Activated T-cell treated with anti-CD3 and anti-CD28 coated beads, Interleukin-2, amount 50 U/mL, for 48 hours (primary cell): Measurements from ENCODE around the gene ALG13.

Experiments used
- DNase-seq, 2 experiments: peaks; one replicate each; pipeline ENCODE4 v3.0.0-alpha.2; 2020

ALG13 gene

DNA sequence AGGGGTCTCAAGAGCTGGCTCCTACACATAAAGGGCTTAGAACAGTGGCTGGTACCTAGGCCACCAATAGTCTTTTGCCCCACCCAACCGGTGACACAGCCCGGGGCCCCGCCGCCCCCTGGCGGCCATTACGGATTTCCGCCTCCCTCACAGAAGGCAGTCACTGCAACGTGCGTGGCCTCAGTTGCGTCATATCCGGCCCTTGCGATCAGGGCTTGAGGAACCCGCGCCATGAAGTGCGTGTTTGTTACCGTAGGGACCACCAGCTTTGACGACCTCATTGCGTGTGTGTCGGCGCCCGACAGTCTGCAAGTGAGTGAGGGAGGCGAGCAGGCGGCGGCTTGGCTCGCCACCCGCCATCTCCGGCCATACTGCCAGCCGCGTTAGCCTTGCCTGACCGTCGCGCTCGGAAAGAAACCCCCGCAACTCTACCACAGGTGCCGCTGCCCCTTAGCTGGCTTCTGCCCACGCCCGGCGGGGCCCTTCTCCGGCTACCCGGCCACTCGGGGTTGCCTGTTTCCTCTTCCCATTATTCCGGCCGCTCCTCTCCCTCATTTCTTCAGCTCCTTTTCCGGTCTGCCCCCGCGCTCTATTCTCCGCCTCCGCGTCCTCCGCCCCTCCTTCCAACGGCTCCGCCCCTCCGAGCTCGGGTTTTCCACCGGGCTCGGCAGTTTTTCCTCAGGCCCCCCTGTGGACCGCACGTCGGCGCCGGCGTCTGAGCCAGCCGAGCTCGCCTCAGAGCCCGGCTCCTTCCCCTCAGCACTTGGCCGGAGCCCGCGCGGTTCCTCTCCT is at the start of gene ALG13:
Gene ALG13 (plus strand): TSS at position 183 of the 792 bp plus-strand sequence. CDS start 49 bp downstream, at position 232.
- DNase-seq = peak; percentile 87 to 90

DNA sequence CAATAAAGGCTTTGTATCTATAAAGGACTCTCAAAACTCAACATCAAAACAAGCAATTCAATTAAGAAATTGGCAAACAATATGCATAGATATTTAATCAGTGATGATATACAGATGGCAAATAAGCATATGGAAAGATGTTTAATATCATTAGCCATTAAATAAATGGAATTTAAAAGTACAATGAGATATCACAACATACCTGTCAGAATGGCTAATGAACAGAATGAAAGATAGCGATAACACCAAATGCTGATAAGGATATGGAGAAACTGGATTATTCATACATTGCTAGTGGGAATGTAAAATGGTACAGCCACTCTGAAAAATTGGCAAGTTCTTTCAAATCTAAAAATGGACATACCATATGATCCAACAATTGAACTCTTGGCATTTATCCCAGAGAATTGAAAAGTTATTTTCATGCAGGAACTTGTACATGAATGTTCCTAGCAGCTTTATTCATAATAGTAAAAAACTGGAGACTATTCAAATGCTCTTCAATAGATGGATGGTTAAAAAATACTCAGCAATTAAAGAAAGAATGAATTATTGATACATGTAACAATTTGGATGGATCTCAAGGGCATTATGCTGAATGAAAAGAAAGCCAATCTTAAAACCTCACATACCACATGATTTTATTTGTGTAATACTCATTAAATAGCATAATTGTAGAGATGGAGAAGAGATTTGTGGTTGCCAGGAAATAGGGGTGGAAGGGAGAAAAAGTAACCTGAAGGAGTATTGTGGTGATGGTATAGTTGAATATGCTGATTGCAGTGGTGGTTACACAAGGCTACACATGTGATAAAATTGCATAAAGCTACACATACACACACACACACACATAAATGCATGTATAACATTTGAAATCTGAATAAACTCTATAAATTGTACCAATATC is 45.9 kb upstream of the ALG13 start:
- no peak for DNase-seq

DNA sequence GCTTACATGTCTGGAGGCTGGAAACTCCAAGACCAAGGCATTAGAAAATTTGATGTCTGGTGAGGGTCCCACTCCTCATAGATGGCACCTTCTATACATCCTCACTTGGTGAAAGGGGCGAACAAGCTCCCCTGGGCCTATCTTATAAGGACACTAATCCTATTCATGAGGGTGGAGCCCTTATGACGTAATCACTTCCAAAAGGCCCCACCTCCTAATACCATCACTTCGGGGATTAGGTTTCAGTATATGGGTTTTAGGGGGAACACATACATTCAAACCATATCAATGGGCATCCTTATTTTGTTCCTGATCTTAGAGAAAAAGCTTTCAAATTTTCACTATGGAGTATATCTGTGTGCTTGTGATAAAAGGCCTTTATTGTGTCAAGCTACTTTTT is 39.0 kb upstream of the ALG13 start:
- DNase-seq = no peak

DNA sequence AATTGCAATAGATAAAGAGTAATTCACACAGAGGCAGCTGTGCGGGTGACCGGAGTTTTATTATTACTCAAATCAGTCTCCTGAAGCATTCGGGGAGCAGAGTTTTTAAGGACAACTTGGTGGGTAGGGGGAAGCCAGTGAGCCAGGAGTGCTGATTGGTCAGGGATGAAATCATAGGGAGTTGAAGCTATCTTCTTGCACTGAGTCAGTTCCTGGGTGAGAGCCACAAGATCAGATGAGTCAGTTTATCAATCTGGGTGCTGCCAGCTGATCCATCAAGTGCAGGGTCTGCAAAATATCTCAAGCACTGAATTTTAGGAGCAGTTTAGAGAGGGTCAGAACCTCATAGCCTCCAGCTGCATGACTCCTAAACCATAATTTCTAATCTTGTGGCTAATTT is 35.8 kb upstream of the ALG13 start:
- peak in 1 of 2 experiments; percentile 22 for DNase-seq

DNA sequence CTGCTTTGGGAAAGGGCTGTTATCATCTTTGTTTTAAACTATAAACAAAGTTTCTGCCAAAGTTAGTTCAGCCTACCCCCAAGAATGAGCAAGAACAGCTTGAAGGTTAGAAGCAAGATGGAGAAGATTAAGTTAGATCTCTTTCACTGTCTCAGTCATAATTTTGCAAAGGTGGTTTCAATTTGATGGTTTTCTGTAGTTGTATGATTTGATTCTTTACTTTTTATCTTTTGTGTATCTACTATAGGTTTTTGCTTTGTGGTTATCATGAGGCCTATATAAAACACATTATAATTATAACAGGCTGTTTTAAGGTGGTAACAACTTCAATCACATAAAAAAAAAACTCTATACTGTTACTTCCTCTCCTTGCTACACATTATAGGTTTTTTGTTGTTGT is 35.4 kb upstream of the ALG13 start:
- DNase-seq = no peak

DNA sequence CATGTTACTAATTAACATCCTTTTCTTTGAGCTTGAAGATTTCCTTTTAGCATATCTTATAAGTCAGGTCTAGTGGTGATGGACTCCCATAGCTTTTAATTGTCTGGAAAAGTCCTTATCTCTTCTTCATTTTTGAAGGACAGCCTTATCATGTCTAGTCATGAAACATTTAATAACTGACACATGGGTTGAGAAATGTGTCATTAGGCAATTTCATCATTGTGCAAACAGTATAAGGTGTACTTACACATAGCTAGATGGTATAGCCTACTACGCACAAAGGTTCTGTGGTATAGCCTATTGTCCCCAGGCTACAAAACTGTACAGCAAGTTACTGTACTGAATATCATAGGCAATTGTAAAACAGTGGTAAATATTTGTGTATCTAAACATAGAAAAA is 34.5 kb upstream of the ALG13 start:
- no peak for DNase-seq

DNA sequence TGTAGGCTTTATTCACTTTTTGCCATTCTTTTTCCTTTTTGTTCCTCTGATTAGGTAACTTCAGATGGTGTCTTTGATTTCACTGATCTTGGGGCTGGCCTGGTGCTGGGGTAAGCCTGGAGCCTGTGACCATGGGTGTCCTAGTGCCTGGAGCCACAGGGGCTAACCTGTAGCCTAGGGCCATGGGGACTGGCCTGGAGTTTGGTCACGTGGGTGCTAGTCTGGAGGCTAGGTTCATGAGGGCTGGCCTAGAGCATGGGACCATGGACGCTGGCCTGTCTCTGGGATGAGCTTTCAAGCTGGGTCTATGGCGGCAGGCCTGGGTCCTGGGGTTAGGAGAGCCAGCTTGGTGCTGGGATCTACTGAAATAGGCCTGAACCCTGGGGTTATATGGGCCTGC is 32.2 kb upstream of the ALG13 start:
- DNase-seq = no peak

DNA sequence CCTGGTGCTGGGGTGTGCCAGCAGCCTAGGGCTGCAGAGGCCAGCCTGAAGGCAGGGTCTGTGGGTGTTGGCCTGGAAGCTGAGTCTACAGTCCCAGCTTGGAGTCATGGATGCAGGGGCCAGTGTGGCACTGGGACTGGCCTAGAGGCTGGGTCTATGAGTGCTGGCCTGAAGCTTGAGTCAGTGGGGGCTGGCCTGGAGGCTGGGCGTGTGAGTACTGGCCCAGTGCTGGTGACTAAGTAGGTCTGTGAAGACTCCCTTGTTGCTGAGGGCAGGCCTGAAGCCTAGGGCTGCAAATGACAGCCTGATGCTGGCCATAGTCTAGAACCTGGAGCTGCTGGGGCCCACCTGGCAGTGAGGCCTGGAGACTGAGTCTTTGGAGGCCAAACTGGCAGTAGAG is 31.3 kb upstream of the ALG13 start:
- no peak for DNase-seq

DNA sequence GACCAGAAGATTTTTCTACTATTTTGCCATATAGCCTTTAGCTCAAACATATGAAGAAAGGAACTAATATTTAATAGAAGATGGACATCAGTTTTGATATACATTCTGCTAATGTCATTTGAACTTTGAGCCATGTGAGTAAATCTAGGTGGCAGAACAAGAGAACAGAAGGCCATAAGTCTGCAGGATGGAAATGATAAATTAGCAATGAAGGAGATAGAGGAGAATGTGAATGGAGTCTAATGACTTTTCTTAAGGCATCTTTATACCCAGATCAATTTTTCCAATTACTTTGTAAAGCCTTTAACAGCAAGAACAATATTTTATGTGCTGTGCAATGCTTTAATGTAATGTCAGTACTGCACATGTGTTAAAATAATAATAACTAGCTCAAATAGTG is 30.1 kb upstream of the ALG13 start:
- DNase-seq = no peak

DNA sequence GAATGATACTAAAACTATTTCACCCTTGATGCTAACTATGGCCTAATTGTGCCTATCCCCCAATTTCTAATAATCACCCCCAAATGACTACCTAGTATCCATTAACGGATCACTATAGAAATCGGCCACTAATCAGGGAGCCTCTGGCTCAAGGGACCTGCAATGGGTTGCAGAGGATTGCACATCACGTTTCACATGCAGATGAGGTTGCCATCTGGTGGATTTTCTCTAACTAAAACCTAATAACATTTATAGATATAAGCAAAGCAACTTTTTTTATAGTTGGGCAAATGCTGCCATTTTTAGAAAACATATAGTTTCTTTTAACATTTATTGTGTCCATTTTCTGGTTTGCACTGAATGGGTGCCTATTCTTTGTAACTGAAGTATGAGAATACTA is 28.3 kb upstream of the ALG13 start:
- DNase-seq = no peak

DNA sequence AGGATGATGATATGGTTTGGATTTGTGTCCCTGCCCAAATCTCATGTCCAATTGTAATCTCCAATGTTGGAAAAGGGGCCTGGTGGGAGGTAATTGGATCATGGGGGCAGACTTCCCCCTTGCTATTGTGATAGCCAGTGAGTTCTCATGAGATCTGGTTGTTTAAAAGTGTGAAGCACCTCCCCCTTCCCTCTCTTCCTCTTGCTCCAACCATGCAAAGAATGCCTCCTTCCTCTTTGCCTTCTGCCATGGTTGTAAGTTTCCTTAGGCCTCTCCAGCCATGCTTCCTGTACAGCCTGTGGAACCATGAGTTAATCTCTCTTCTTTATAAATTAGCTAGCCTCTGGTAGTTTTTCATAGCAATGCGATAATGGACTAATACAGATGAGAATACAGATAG is 19.7 kb upstream of the ALG13 start:
- no peak for DNase-seq

DNA sequence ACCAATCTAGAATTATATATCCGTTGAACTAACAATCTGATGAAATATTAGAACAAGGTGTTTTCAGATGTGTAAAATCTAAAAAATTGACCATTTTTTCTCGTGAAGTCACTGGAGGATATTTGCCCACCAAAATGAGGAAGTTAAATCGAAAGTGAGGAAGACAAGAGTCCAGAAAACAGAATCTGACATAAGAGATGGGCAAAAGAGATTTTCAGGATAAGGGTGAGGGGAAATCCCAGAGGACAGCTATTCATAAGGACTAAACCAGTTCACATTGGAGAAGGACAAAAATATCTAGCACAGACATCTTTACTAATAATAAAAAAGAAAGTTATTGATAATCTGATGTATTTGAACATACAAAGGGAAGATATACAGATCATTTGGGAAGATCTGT is 18.7 kb upstream of the ALG13 start:
- DNase-seq = no peak

DNA sequence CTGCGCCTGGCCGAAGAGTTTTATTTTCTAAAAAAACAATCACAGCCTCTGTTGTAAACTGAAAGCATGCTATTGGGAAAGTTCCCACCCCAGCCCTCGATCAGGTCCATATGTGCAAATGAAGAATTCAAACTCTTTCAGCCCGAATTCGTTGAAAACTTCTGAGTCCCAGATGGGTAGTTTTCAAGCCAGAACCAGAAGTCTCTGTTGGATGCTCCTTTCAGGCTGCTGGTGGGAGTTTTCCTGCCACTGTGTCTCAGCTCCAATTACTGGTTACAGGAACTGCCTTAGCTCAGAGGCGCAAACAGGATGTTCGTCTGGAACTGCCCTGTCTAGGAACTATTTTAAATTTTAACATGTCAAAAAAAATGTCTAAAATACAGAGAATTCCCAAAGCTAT is 9.3 kb upstream of the ALG13 start:
- DNase-seq = no peak

DNA sequence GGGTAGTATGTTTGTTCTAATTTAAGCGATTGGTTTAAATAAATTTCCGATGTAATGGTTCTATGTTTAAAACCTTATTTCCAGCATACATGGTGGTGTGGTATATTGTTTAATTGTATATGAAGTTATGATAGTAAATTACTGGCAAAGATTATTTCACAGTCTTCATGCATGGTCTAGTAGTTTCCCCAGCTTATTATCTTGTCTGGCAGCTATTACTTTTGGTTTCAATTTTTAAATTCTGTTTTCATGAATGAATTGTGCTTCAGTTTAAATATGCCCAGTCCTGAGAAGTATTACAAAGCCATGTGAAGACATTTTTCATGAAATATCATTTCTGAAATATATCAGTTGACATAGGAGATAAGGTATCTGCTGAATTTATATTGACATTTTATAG is 6.3 kb downstream of the ALG13 start:
- DNase-seq = no peak

DNA sequence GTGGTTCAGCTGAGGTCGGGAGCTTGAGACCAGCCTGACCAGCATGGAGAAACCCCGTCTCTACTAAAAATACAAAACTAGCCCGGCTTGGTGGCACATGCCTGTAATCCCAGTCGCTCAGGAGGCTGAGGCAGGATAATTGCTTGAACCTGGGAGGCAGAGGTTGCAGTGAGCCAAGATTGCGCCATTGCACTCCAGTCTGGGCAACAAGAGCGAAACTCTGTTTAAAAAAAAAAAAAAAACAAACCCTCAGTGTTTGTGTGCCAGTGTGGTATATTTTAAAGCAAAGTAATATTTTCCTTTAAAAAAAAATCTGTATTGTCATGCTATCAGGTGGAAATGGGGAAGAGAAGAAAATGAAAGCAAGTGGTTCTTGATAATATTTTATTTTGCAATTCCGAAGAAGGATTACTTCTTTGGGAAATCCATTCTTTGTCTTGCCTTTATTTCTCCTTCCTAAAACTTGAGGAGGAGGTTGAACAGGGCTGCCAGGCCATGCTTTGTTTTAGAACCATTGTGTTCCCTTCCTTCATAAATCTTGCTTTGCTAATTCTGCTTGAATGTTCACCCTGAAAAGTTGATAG is 14.4 kb downstream of the ALG13 start:
- no peak for DNase-seq

DNA sequence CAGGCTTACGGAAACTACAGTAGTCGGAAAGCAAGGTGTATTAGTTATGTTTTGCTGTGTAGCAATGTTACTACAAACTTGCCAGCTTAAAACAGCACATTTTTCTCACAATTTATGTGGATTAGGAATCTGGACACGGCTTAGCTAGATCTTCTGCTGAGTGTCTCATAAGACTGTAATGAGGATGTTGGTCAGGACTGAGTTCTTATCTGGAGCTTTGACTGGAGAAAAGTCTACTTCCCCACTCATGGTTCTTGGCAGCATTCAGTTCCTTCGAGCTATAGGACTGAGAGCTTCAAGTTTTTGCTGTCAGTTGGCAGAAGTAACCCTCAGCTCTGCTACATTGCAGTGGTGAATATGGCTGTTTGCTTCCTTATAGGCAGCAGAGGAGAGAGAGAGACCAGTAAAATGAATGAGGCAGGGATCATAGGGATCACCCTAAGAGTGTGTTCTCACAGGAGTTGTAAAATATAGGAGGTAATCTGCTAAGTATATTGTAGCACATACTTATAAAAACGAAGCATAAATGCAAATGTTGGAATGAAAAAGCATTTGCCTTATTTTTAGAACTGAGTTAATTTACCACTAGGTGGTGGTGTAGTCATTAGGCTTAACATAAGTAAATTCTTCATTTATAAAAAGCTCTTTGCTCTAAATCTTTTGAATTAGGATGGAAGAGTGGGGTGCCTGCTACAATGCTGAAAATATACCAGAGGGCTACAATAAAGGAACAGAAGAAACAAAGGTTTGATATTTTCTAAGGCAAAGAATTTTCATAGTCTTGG is 38.6 kb downstream of the ALG13 start:
- DNase-seq = no peak

DNA sequence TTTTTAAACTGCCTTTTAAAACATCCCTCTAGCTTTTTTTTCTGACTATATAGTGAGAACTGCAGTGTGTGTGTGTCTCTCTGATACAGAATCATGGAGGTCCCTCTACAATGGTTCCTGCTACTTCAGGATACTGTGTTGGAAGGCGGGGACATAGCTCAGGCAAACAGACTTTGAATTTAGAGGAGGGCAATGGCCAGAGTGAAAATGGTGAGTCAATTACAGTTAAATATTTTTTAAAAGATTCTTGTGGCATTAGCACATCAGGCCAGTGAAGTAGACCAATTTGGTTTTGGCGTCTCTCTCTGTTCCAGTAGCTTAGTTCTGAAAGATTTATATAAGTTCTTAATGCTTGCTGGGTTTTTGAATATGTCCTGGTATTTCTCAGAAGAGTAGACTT is 47.1 kb downstream of the ALG13 start:
- no peak for DNase-seq

DNA sequence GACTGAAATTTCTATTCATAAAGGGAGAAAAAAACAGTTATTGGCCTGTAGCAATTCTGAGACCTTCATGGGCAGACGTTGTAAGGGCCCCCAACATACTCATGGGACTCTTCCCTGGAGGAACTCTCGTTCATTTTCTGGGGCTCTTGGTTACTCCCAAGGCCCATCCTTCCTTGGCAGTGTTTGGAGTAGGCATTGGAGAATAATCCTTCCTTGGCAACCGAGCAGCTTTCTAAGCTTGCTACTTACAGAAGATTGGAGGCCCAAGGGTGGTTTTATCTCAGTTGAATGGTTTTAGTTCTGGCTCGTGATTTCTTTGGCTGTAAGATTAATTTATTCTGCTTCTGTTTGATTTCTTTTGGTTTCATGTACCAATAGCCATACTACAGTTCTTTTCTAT is 50.4 kb downstream of the ALG13 start:
- no peak for DNase-seq

DNA sequence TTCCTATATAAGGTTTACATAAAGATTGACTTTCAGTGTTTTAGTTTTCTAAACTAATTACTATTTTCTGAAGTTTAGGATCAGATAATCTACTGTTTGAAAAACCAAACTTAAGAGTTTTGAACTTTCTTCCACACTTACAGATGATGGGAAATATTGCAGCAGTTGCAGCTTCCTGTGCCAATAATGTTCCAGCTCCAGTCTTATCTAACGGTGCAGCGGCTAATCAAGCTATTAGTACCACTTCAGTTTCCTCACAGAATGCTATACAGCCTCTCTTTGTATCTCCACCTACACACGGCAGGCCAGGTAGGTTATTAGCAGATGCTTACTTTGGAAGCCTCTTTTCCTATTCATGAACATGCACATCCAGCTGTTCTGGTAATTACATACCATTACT is 55.6 kb downstream of the ALG13 start:
- DNase-seq = no peak

DNA sequence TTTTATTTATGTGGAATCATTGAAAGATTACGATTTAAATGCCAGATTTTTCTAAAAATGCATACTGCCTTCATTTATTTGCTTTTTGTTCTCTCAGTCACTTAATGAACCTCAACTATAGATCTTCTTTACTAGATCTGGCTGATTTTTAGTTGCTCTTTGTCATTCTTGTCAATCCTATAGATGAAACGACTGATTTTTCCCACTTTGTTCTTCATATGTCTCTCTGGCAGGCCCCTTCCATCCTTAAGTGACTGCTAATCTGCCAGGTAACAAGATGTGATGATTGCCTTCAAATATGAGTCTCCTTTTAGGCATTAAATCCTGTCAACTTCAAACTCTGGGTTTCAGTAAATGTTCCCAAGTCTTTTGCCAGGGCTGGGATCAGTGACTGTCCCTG is 61.0 kb downstream of the ALG13 start:
- no peak for DNase-seq

DNA sequence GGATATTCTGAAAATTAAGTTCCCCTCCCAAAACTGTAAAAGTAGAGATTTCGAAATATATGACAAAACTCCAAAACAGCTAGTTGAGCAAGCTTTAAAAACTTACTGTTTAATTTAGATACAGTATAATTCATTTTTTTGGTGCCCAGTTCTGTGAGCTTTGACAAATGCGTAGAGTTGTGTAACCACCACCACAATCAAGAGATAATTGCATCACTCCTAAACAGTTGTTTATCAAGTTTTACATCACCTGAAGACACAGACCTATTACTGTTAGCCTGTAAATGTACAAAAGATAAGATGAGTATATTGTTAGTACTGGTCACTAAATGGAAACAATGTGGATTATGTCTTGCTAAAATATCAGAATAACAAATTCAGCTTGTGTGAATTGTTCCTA is 62.3 kb downstream of the ALG13 start:
- no peak for DNase-seq

DNA sequence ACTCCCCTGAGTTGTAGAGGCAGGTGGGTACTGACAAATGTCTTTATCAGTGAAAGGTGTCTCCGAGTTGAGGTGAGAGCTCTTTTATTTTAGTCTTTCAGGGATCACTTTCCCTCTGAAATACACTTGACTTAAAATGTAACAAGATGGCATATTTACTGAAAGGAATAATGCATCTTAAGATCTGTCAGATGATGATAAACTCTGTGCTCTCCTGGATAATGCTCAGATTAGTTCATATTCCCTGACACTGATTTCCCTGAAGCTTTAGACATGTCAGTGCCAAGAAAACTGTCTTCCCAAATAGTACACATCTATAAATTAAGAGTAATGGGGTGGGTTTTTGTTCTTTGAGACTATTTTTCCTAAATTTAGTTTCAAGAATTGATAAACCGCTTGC is 75.5 kb downstream of the ALG13 start:
- no peak for DNase-seq

DNA sequence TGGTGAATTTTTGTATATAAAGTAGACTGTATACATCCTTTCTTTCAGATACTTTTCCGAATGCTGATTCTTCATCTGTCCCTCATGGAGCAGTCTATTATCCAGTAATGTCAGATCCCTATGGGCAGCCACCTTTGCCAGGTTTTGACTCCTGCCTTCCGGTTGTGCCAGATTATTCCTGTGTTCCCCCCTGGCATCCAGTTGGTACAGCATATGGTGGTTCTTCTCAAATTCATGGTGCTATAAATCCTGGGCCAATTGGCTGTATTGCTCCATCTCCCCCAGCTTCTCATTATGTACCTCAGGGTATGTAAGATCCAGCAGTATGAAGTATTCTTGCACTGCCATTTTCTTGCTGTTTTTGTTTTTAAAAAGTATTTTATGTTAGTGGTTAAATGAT is 78.7 kb downstream of the ALG13 start:
- DNase-seq = no peak
